HepG2 (cell line): Measurements from ENCODE around the gene PFDN1. TPM values are rescaled to one million over a fixed set of nuclear protein-coding genes. Genes with fewer than 3 reads are reported as not detected.

Experiments used
- FOXK1 ChIP-seq: sonication (generic); formaldehyde crosslinking; IDR thresholded peaks from 2 replicates; pipeline ENCODE4 v1.4.0; 2020; ENCODE audit warnings: low read depth, missing genetic modification reagents, borderline replicate concordance
- MATR3 ChIP-seq: sonication (generic); formaldehyde crosslinking; IDR thresholded peaks from 2 replicates; pipeline ENCODE4 v1.4.0; 2020; ENCODE audit warnings: missing genetic modification reagents
- NFIB ChIP-seq: sonication (generic); formaldehyde crosslinking; IDR thresholded peaks from 2 replicates; pipeline ENCODE4 v1.9.0; 2021; ENCODE audit warnings: missing genetic modification reagents, mild to moderate bottlenecking, borderline replicate concordance
- RELA ChIP-seq: sonication (generic); formaldehyde crosslinking; IDR thresholded peaks from 2 replicates; pipeline ENCODE4 v1.4.0; 2020; ENCODE audit warnings: missing genetic modification reagents
- SNAPC2 ChIP-seq: sonication (generic); formaldehyde crosslinking; IDR thresholded peaks from 2 replicates; pipeline ENCODE4 v1.8.1; 2022; ENCODE audit warnings: mild to moderate bottlenecking, missing genetic modification reagents
- ZBTB1 ChIP-seq: sonication (generic); formaldehyde crosslinking; IDR thresholded peaks from 2 replicates; pipeline ENCODE4 v1.4.0; 2020; ENCODE audit warnings: missing genetic modification reagents, borderline replicate concordance
- ZNF839 ChIP-seq: sonication (generic); formaldehyde crosslinking; IDR thresholded peaks from 2 replicates; pipeline ENCODE4 v1.4.0; 2020; ENCODE audit warnings: missing genetic modification reagents, mild to moderate bottlenecking, borderline replicate concordance
- ZSCAN20 ChIP-seq: sonication (generic); formaldehyde crosslinking; IDR thresholded peaks from 2 replicates; pipeline ENCODE4 v1.4.0; 2020; ENCODE audit warnings: missing genetic modification reagents, mild to moderate bottlenecking, borderline replicate concordance
- polyA plus RNA-seq, 8 experiments: library from polyadenylated mRNA; depleted of rRNA in 3 of 8; stranded (reverse) in 7 of 8; unstranded in 1 of 8; fragments of >200 nt; fragmentation: Illumina TruSeq in 4 of 8; extraction: Trizol in 4 of 8; gene quantifications; 2 replicates each; pipeline versions ENCODE4 v1.2.1 to v1.2.3, GENCODE V29; 2011 to 2016; ENCODE audit warnings: low read depth in 4 of 8, missing spikeins in 1 of 8, mixed read lengths in 1 of 8; ENCODE audit not compliant: insufficient read depth in 1 of 8
- total RNA-seq, 5 experiments: library from RNA; depleted of rRNA; stranded (reverse); fragments of >200 nt; fragmentation: Illumina TruSeq; extraction: Trizol; gene quantifications; 2 replicates each; pipeline ENCODE4 v1.2.3, GENCODE V29; 2016; ENCODE audit warnings: low read depth in 1 of 5
- TF ChIP-seq, protein P1 (sequence below): sonication (generic); formaldehyde crosslinking; IDR thresholded peaks from 2 replicates; pipeline ENCODE4 v1.5.0; 2020; ENCODE audit warnings: mild to moderate bottlenecking, missing genetic modification reagents, borderline replicate concordance
- TF ChIP-seq, protein P2 (sequence below): IDR thresholded peaks from 2 replicates; pipeline ENCODE4 v1.6.1; 2016; ENCODE audit warnings: missing biosample characterization, missing genetic modification reagents, low read depth
- TF ChIP-seq, protein P3 (sequence below): IDR thresholded peaks from 2 replicates; pipeline ENCODE4 v1.6.1; 2016; ENCODE audit warnings: missing genetic modification reagents, missing compliant biosample characterization
- TF ChIP-seq, protein P4 (sequence below): sonication (generic); formaldehyde crosslinking; IDR thresholded peaks from 2 replicates; pipeline ENCODE4 v1.4.0; 2020; ENCODE audit warnings: missing genetic modification reagents
- TF ChIP-seq, protein P5 (sequence below): sonication (generic); formaldehyde crosslinking; IDR thresholded peaks from 2 replicates; pipeline ENCODE4 v1.4.0; 2020; ENCODE audit warnings: missing genetic modification reagents, borderline replicate concordance

PFDN1 gene
- total and polyA plus RNA-seq, 2 of the 13 experiments (the other 11 are each of a cell fraction or from before 2014, with no cell fraction given), result 67.2 to 70.8 TPM

DNA sequence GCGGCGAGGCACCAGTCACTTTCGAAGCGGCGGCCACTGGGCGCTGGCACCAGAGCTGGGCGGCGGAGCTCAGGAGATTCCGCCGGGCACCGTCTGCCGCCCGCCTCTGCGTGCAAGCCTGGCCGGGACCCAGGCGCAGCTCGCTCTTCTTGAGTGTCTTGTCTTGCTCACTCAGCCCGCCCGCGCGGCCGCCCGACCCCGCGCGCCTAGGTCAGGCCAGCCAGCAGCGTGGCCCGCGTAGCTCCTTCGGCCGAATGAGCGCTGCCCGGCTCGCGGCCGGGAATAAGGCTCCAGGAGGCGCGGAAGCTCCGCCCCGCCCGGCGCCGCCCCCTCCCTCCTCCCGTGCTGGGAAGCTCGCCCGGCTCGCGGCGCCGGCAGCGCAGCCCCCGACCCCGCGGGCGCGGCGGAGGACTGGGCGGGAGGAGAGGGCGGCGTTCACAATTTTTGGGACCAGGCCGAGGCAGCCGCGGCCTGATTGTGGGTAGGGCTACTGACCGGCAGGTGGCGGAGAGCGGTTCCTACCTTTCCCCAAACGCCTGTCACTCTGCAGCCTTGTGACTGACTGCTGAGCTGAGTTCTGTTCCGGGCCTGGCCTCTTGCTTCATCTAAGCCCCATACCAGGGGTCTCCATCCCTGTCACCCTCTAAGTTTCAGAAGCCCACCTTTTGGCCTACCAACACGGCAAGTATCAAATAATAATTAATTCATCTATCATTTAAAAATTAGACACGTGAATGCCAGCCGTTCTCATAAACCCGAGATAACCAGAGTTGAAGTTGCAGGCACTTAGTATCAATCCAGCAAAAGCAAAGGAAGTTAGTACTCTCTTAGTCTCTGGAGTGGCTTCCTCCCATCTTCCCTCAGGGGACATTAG is 43.7 kb upstream of the PFDN1 start, which contains the start of gene HBEGF (continued):
- TF ChIP-seq, protein P1, sequence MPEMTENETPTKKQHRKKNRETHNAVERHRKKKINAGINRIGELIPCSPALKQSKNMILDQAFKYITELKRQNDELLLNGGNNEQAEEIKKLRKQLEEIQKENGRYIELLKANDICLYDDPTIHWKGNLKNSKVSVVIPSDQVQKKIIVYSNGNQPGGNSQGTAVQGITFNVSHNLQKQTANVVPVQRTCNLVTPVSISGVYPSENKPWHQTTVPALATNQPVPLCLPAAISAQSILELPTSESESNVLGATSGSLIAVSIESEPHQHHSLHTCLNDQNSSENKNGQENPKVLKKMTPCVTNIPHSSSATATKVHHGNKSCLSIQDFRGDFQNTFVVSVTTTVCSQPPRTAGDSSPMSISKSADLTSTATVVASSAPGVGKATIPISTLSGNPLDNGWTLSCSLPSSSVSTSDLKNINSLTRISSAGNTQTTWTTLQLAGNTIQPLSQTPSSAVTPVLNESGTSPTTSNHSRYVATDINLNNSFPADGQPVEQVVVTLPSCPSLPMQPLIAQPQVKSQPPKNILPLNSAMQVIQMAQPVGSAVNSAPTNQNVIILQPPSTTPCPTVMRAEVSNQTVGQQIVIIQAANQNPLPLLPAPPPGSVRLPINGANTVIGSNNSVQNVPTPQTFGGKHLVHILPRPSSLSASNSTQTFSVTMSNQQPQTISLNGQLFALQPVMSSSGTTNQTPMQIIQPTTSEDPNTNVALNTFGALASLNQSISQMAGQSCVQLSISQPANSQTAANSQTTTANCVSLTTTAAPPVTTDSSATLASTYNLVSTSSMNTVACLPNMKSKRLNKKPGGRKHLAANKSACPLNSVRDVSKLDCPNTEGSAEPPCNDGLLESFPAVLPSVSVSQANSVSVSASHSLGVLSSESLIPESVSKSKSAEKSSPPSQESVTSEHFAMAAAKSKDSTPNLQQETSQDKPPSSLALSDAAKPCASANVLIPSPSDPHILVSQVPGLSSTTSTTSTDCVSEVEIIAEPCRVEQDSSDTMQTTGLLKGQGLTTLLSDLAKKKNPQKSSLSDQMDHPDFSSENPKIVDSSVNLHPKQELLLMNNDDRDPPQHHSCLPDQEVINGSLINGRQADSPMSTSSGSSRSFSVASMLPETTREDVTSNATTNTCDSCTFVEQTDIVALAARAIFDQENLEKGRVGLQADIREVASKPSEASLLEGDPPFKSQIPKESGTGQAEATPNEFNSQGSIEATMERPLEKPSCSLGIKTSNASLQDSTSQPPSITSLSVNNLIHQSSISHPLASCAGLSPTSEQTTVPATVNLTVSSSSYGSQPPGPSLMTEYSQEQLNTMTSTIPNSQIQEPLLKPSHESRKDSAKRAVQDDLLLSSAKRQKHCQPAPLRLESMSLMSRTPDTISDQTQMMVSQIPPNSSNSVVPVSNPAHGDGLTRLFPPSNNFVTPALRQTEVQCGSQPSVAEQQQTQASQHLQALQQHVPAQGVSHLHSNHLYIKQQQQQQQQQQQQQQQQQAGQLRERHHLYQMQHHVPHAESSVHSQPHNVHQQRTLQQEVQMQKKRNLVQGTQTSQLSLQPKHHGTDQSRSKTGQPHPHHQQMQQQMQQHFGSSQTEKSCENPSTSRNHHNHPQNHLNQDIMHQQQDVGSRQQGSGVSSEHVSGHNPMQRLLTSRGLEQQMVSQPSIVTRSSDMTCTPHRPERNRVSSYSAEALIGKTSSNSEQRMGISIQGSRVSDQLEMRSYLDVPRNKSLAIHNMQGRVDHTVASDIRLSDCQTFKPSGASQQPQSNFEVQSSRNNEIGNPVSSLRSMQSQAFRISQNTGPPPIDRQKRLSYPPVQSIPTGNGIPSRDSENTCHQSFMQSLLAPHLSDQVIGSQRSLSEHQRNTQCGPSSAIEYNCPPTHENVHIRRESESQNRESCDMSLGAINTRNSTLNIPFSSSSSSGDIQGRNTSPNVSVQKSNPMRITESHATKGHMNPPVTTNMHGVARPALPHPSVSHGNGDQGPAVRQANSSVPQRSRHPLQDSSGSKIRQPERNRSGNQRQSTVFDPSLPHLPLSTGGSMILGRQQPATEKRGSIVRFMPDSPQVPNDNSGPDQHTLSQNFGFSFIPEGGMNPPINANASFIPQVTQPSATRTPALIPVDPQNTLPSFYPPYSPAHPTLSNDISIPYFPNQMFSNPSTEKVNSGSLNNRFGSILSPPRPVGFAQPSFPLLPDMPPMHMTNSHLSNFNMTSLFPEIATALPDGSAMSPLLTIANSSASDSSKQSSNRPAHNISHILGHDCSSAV, result no peak
- TF ChIP-seq FOXK1 (CRISPR knock-in tag) (no peak), SNAPC2 (CRISPR knock-in tag) (no peak), RELA (CRISPR knock-in tag) (no peak), ZBTB1 (CRISPR knock-in tag) (no peak), ZSCAN20 (CRISPR knock-in tag) (no peak), MATR3 (CRISPR knock-in tag) (no peak), ZNF839 (CRISPR knock-in tag) (no peak), NFIB (no peak)
- TF ChIP-seq, protein P2, sequence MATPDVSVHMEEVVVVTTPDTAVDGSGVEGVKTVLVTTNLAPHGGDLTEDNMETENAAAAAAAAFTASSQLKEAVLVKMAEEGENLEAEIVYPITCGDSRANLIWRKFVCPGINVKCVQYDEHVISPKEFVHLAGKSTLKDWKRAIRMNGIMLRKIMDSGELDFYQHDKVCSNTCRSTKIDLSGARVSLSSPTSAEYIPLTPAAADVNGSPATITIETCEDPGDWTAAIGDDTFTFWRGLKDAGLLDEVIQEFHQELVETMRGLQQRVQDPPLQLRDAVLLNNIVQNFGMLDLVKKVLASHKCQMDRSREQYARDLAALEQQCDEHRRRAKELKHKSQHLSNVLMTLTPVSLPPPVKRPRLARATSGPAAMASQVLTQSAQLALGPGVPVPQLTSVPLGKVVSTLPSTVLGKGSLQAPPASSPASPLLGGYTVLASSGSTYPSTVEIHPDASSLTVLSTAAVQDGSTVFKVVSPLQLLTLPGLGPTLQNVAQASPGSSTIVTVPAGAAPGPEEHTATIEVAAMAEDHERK (CRISPR knock-in tag), result no peak
- TF ChIP-seq, protein P3, sequence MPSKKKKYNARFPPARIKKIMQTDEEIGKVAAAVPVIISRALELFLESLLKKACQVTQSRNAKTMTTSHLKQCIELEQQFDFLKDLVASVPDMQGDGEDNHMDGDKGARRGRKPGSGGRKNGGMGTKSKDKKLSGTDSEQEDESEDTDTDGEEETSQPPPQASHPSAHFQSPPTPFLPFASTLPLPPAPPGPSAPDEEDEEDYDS, result 0 out of 2 replicates have a peak, but pooled peaks have one; percentile 54
- TF ChIP-seq, protein P4, sequence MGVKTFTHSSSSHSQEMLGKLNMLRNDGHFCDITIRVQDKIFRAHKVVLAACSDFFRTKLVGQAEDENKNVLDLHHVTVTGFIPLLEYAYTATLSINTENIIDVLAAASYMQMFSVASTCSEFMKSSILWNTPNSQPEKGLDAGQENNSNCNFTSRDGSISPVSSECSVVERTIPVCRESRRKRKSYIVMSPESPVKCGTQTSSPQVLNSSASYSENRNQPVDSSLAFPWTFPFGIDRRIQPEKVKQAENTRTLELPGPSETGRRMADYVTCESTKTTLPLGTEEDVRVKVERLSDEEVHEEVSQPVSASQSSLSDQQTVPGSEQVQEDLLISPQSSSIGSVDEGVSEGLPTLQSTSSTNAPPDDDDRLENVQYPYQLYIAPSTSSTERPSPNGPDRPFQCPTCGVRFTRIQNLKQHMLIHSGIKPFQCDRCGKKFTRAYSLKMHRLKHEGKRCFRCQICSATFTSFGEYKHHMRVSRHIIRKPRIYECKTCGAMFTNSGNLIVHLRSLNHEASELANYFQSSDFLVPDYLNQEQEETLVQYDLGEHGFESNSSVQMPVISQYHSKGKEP (CRISPR knock-in tag), result no peak
- TF ChIP-seq, protein P5, sequence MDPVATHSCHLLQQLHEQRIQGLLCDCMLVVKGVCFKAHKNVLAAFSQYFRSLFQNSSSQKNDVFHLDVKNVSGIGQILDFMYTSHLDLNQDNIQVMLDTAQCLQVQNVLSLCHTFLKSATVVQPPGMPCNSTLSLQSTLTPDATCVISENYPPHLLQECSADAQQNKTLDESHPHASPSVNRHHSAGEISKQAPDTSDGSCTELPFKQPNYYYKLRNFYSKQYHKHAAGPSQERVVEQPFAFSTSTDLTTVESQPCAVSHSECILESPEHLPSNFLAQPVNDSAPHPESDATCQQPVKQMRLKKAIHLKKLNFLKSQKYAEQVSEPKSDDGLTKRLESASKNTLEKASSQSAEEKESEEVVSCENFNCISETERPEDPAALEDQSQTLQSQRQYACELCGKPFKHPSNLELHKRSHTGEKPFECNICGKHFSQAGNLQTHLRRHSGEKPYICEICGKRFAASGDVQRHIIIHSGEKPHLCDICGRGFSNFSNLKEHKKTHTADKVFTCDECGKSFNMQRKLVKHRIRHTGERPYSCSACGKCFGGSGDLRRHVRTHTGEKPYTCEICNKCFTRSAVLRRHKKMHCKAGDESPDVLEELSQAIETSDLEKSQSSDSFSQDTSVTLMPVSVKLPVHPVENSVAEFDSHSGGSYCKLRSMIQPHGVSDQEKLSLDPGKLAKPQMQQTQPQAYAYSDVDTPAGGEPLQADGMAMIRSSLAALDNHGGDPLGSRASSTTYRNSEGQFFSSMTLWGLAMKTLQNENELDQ (CRISPR knock-in tag), result no peak
